ENCODE data around the gene RBM5.

RBM5 gene

GRCh38 chr3:50153782-50154475, 65.2 kb downstream of the RBM5 start (continued):
- no peak for TF ChIP-seq ZBTB21 (tag by site-specific recombination; IDR thresholded peaks at IDR 0.05)
- TF ChIP-seq ZNF138 (tag by site-specific recombination; IDR thresholded peaks at IDR 0.05; ENCODE audit: borderline replicate concordance), result no peak
- no peak for TF ChIP-seq ZNF121 (tag by site-specific recombination; IDR thresholded peaks at IDR 0.05)
- TF ChIP-seq GLIS1 (tag by site-specific recombination; IDR thresholded peaks at IDR 0.05), result no peak
- TF ChIP-seq PRDM1 (tag by site-specific recombination; IDR thresholded peaks at IDR 0.05), result peak; percentile 94
- TF ChIP-seq ZNF791 (tag by site-specific recombination; IDR thresholded peaks at IDR 0.05), result peak; percentile 23; the same call in 1 of the 2 replicates
- TF ChIP-seq ZBTB44 (tag by site-specific recombination; IDR thresholded peaks at IDR 0.05), result no peak
- peak; percentile 90 for TF ChIP-seq ZNF366 (tag by site-specific recombination; conservative IDR thresholded peaks at IDR 0.05)
- no peak for TF ChIP-seq ZNF555 (tag by site-specific recombination; conservative IDR thresholded peaks at IDR 0.05)
- TF ChIP-seq SP7 (tag by site-specific recombination; IDR thresholded peaks at IDR 0.05), result no peak
- TF ChIP-seq, protein P1, sequence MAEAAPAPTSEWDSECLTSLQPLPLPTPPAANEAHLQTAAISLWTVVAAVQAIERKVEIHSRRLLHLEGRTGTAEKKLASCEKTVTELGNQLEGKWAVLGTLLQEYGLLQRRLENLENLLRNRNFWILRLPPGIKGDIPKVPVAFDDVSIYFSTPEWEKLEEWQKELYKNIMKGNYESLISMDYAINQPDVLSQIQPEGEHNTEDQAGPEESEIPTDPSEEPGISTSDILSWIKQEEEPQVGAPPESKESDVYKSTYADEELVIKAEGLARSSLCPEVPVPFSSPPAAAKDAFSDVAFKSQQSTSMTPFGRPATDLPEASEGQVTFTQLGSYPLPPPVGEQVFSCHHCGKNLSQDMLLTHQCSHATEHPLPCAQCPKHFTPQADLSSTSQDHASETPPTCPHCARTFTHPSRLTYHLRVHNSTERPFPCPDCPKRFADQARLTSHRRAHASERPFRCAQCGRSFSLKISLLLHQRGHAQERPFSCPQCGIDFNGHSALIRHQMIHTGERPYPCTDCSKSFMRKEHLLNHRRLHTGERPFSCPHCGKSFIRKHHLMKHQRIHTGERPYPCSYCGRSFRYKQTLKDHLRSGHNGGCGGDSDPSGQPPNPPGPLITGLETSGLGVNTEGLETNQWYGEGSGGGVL (tag by site-specific recombination; IDR thresholded peaks at IDR 0.05), result peak; percentile 54

DNA sequence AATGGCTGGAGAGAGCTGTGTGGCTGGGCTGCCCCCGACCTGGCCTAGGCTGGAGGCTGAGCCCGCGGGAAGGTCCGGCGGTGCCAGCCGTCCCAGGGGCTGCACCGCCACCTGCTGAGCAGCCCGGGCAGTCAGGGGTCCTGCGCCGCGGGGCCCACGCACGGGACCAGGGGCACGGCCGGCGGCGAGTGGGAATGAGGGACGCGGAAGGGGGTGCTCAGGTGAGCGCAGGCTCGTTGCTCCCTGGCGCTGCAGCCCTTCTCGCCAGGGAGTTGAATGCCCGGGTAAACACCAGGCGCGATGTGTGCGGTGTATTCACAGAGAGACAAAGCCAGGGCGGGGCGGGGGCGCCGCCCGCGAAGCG, 65.7 kb downstream of the RBM5 start:
- TF ChIP-seq ZNF157 (tag by site-specific recombination; IDR thresholded peaks at IDR 0.05) (no peak), GLIS2 (tag by site-specific recombination; IDR thresholded peaks at IDR 0.05) (peak; percentile 45; the same call in 1 of the 2 replicates), CTCF (tag by site-specific recombination; IDR thresholded peaks at IDR 0.05) (peak; percentile 61), ZBTB26 (tag by site-specific recombination; optimal IDR thresholded peaks at IDR 0.05) (peak; percentile 35), KLF1 (tag by site-specific recombination; IDR thresholded peaks at IDR 0.05) (peak; percentile 36), ZIC2 (tag by site-specific recombination; IDR thresholded peaks at IDR 0.05) (peak; percentile 52), ZFHX2 (tag by site-specific recombination; conservative IDR thresholded peaks at IDR 0.05) (peak; percentile 54; the same call in 1 of the 2 replicates), ZNF529 (tag by site-specific recombination; IDR thresholded peaks at IDR 0.05; ENCODE audit: insufficient replicate concordance) (no peak)
- TF ChIP-seq, protein P2, sequence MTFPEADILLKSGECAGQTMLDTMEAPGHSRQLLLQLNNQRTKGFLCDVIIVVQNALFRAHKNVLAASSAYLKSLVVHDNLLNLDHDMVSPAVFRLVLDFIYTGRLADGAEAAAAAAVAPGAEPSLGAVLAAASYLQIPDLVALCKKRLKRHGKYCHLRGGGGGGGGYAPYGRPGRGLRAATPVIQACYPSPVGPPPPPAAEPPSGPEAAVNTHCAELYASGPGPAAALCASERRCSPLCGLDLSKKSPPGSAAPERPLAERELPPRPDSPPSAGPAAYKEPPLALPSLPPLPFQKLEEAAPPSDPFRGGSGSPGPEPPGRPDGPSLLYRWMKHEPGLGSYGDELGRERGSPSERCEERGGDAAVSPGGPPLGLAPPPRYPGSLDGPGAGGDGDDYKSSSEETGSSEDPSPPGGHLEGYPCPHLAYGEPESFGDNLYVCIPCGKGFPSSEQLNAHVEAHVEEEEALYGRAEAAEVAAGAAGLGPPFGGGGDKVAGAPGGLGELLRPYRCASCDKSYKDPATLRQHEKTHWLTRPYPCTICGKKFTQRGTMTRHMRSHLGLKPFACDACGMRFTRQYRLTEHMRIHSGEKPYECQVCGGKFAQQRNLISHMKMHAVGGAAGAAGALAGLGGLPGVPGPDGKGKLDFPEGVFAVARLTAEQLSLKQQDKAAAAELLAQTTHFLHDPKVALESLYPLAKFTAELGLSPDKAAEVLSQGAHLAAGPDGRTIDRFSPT (tag by site-specific recombination; IDR thresholded peaks at IDR 0.05), result no peak
- Histone ChIP-seq H3K36me3 (ENCODE audit: control insufficient read depth in 2 of 2, insufficient read depth in 1 of 2, low read length in 2 of 2) (peaks cover 0 to 4% of the 10 kb centered on the region in 2 experiments; a peak in 1 of 3 replicates), H3K27ac (ENCODE audit: extremely low read depth, low read depth, low read length) (no peak overlapping the region), H3K9me3 (ENCODE audit: control insufficient read depth, insufficient read depth, low read depth, low read length) (no peaks in the 10 kb centered on the region), H3K4me3 (ENCODE audit: low read depth, low read length) (peak overlapping the region; percentile 32), H3K4me1 (ENCODE audit: control insufficient read depth, insufficient read depth, low read length) (0 out of 2 replicates have a peak, but pooled peaks cover 3% of the 10 kb centered on the region)
- POLR2A ChIA-PET, result no interaction called here
- CTCF ChIA-PET, result no interaction called here

Data from HEK293 (cell line).